Measurements from ENCODE around the gene CCDC87.
"Not testable (repeated sequence)": the region's sequence is repeated elsewhere in the genome, so short reads cannot be mapped to it uniquely, and the experiment has no call there.

GRCh38 chr11:66582565-66583147 lies 10.2 kb downstream of the CCDC87 start:
- TF ChIP-seq MAX (IDR thresholded peaks at IDR 0.05); CTCF (IDR thresholded peaks at IDR 0.05; ENCODE audit: low read depth, low read length, missing input control): not testable (repeated sequence)

All from liver (tissue), 2 donors.